GM12865 (cell line): ENCODE data around the gene ACAA2.
A peak's percentile ranks its signal among the peaks of the same experiment; 100 is the strongest.

ENCODE experiments used
- DNase-seq: peaks from one replicate; pipeline ENCODE4 v3.0.0; 2010; ENCODE audit warnings: low read depth
- H3K4me3 ChIP-seq: 2 replicates; pipeline ENCODE4 v1.5.1; 2011; ENCODE audit warnings: mild to moderate bottlenecking, low read depth, low read length, control low read depth
- CTCF ChIP-seq: IDR thresholded peaks from 2 replicates; pipeline ENCODE4 v1.5.1; 2011; ENCODE audit warnings: low read length, control low read depth, low read depth, inconsistent platforms; ENCODE audit not compliant: insufficient read depth; ENCODE audit errors: missing control alignments

ACAA2 gene

GRCh38 chr18:49813319-49814146, at the start of gene ACAA2:
Gene ACAA2, minus strand, starts transcription at chr18:49813533. Its CDS starts 49 bp downstream, at chr18:49813484.
- no peak for TF ChIP-seq CTCF
- peak within 1 kb of the TSS; percentile 98 for H3K4me3 ChIP-seq
- DNase-seq = peak; percentile 89

- TF ChIP-seq CTCF = no peak
- no peak overlapping the region for H3K4me3 ChIP-seq
- no peak for DNase-seq
Measured at GRCh38 chr18:49862656-49863385, 49.5 kb upstream of the ACAA2 start.

- TF ChIP-seq CTCF = peak; percentile 34
- no peak overlapping the region for H3K4me3 ChIP-seq
- DNase-seq = peak; percentile 15
Measured at GRCh38 chr18:49861659-49862058, 48.3 kb upstream of the ACAA2 start.

GRCh38 chr18:49859725-49860124, 46.4 kb upstream of the ACAA2 start:
- no peak for TF ChIP-seq CTCF
- no peak for DNase-seq
- no peak overlapping the region for H3K4me3 ChIP-seq

GRCh38 chr18:49859021-49859359, 45.7 kb upstream of the ACAA2 start:
- DNase-seq = no peak
- no peak overlapping the region for H3K4me3 ChIP-seq
- TF ChIP-seq CTCF = no peak

- TF ChIP-seq CTCF = peak; percentile 83
- H3K4me3 ChIP-seq = no peak overlapping the region
- peak; percentile 62 for DNase-seq
Measured at GRCh38 chr18:49858309-49859020, 45.1 kb upstream of the ACAA2 start.
